WTC11 (cell line): ENCODE results near the gene CACNA1B. TPM values are rescaled to one million over a fixed set of nuclear protein-coding genes. Genes with fewer than 3 reads are reported as not detected.

ENCODE experiments used
- ATAC-seq: fragments of 200-7000 bp; cut with Tn5 transposase; 2 replicates; pipeline ENCODE4 v1.10.0; 2021; ENCODE audit warnings: mild to moderate bottlenecking, moderate library complexity
- CTCF ChIA-PET: fragments of 300-600 bp; sonication (Branson Sonifier 250); formaldehyde crosslinking; loops from one replicate; lab custom pipeline; 2021; ENCODE audit warnings: antibody characterized with exemption; lab: Charles Lee
- POLR2A ChIA-PET: fragments of 350-600 bp; sonication (Branson Sonifier 250); formaldehyde crosslinking; loops from one replicate; lab custom pipeline; 2021; ENCODE audit warnings: antibody characterized with exemption; lab: Charles Lee
- DNase-seq: peaks from one replicate; pipeline ENCODE4 v3.0.0; 2021; ENCODE audit warnings: low spot score
- H3K27ac Mint-ChIP-seq: 2 replicates; pipeline ENCODE4 v1.8.0; 2021; ENCODE audit warnings: mixed read lengths
- H3K27me3 Mint-ChIP-seq: 2 replicates; pipeline ENCODE4 v1.8.0; 2021; ENCODE audit warnings: low read depth, mild to moderate bottlenecking, moderate library complexity, mixed read lengths
- H3K36me3 Mint-ChIP-seq: 2 replicates; pipeline ENCODE4 v1.8.0; 2021; ENCODE audit warnings: mixed read lengths
- H3K4me1 Mint-ChIP-seq: 2 replicates; pipeline ENCODE4 v1.8.0; 2022; ENCODE audit warnings: mixed read lengths
- H3K4me3 Mint-ChIP-seq: 2 replicates; pipeline ENCODE4 v1.8.0; 2021; ENCODE audit warnings: mild to moderate bottlenecking, moderate library complexity, mixed read lengths
- H3K9me3 Mint-ChIP-seq: 2 replicates; pipeline ENCODE4 v1.8.0; 2021; ENCODE audit warnings: mixed read lengths
- AFF4 ChIP-seq: sonication (generic); formaldehyde crosslinking; IDR thresholded peaks from 2 replicates; pipeline ENCODE4 v1.8.1; 2023; ENCODE audit warnings: mild to moderate bottlenecking, missing genetic modification reagents, borderline replicate concordance
- ATF1 ChIP-seq: sonication (generic); formaldehyde crosslinking; IDR thresholded peaks from 2 replicates; pipeline ENCODE4 v1.8.1; 2023; ENCODE audit warnings: mild to moderate bottlenecking, moderate library complexity, missing genetic modification reagents
- ATF2 ChIP-seq: sonication (generic); formaldehyde crosslinking; IDR thresholded peaks from 2 replicates; pipeline ENCODE4 v1.8.1; 2022; ENCODE audit warnings: low read depth, missing genetic modification reagents, borderline replicate concordance
- CREM ChIP-seq: sonication (generic); formaldehyde crosslinking; IDR thresholded peaks from 2 replicates; pipeline ENCODE4 v1.8.1; 2022; ENCODE audit warnings: mild to moderate bottlenecking, missing genetic modification reagents, moderate library complexity
- ERG ChIP-seq: fragments of 250-450 bp; sonication (Bioruptor Pico); IDR thresholded peaks from 2 replicates; pipeline ENCODE4 v1.8.0; 2021; ENCODE audit warnings: mild to moderate bottlenecking
- ESRRA ChIP-seq: sonication (generic); formaldehyde crosslinking; IDR thresholded peaks from 2 replicates; pipeline ENCODE4 v1.8.1; 2022; ENCODE audit warnings: mild to moderate bottlenecking, missing genetic modification reagents, borderline replicate concordance
- ETV6 ChIP-seq: sonication (generic); formaldehyde crosslinking; IDR thresholded peaks from 2 replicates; pipeline ENCODE4 v1.8.1; 2022; ENCODE audit warnings: mild to moderate bottlenecking, missing genetic modification reagents
- FOXK1 ChIP-seq: sonication (generic); formaldehyde crosslinking; IDR thresholded peaks from 2 replicates; pipeline ENCODE4 v1.8.0; 2022; ENCODE audit warnings: mild to moderate bottlenecking, moderate library complexity, missing genetic modification reagents
- GABPB1 ChIP-seq: sonication (generic); formaldehyde crosslinking; IDR thresholded peaks from 2 replicates; pipeline ENCODE4 v1.8.1; 2023; ENCODE audit warnings: mild to moderate bottlenecking, missing genetic modification reagents
- GTF2I ChIP-seq: fragments of 250-450 bp; sonication (Bioruptor Pico); conservative IDR thresholded peaks from 2 replicates; pipeline ENCODE4 v1.4.0; 2021; ENCODE audit warnings: mild to moderate bottlenecking
- IRF2 ChIP-seq: sonication (generic); formaldehyde crosslinking; IDR thresholded peaks from 2 replicates; pipeline ENCODE4 v1.8.0; 2022; ENCODE audit warnings: low read depth, missing genetic modification reagents, borderline replicate concordance
- NFYB ChIP-seq: sonication (generic); formaldehyde crosslinking; conservative IDR thresholded peaks from 2 replicates; pipeline ENCODE4 v1.8.0; 2022; ENCODE audit warnings: low read depth, missing genetic modification reagents
- OVOL2 ChIP-seq: fragments of 250-450 bp; sonication (Bioruptor Pico); IDR thresholded peaks from 2 replicates; pipeline ENCODE4 v1.9.0; 2021; ENCODE audit warnings: mild to moderate bottlenecking, borderline replicate concordance
- PREB ChIP-seq: sonication (generic); formaldehyde crosslinking; IDR thresholded peaks from 2 replicates; pipeline ENCODE4 v1.8.1; 2022; ENCODE audit warnings: mild to moderate bottlenecking, missing genetic modification reagents, moderate library complexity, borderline replicate concordance
- TEAD1 ChIP-seq: sonication (generic); formaldehyde crosslinking; IDR thresholded peaks from 2 replicates; pipeline ENCODE4 v1.8.0; 2022; ENCODE audit warnings: mild to moderate bottlenecking, missing genetic modification reagents
- ZBTB21 ChIP-seq: sonication (generic); formaldehyde crosslinking; IDR thresholded peaks from 2 replicates; pipeline ENCODE4 v1.8.1; 2023; ENCODE audit warnings: mild to moderate bottlenecking, missing genetic modification reagents, borderline replicate concordance
- ZNF219 ChIP-seq: sonication (generic); formaldehyde crosslinking; IDR thresholded peaks from 2 replicates; pipeline ENCODE4 v1.8.0; 2023; ENCODE audit warnings: missing genetic modification reagents, mild to moderate bottlenecking, borderline replicate concordance
- ZNF232 ChIP-seq: sonication (generic); formaldehyde crosslinking; IDR thresholded peaks from 2 replicates; pipeline ENCODE4 v1.8.0; 2022; ENCODE audit warnings: mild to moderate bottlenecking, missing genetic modification reagents
- total RNA-seq: library from RNA; stranded (reverse); gene quantifications from 3 replicates; pipeline ENCODE4 v1.2.3, GENCODE V29; 2021
- TF ChIP-seq, protein P1 (sequence below): sonication (generic); formaldehyde crosslinking; conservative IDR thresholded peaks from 2 replicates; pipeline ENCODE4 v1.8.1; 2022; ENCODE audit warnings: mild to moderate bottlenecking, missing genetic modification reagents
- TF ChIP-seq, protein P2 (sequence below): sonication (generic); formaldehyde crosslinking; IDR thresholded peaks from 2 replicates; pipeline ENCODE4 v1.8.1; 2022; ENCODE audit warnings: missing genetic modification reagents, borderline replicate concordance
- TF ChIP-seq, protein P3 (sequence below): sonication (generic); formaldehyde crosslinking; IDR thresholded peaks from 2 replicates; pipeline ENCODE4 v1.8.0; 2022; ENCODE audit warnings: missing genetic modification reagents

Gene CACNA1B
- total RNA-seq, 1 experiment from 2014 or later: 8.4 TPM

DNA sequence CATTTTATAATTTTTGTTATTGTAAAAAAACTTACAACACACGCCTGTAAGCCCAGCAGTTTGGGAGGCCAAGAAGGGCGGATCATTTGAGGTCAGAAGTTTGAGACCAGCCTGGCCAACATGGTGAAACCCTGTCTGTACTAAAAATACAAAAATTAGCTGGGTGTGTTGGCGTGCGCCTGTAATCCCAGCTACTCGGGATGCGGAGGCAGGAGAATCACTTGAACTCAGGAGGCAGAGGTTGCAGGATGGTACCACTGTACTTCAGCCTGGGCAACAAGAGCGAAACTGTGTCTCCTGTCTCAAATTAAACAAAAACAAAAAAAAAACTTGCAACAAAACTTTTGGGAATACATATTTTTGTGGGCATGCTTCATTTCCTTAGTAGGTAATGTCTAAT, 164.6 kb downstream of the CACNA1B start (continued):
- TF ChIP-seq IRF2 (CRISPR knock-in tag): no peak
- TF ChIP-seq, protein P1, sequence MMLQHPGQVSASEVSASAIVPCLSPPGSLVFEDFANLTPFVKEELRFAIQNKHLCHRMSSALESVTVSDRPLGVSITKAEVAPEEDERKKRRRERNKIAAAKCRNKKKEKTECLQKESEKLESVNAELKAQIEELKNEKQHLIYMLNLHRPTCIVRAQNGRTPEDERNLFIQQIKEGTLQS (CRISPR knock-in tag): no peak
- no peak for TF ChIP-seq ATF2 (CRISPR knock-in tag)
- no peak for TF ChIP-seq NFYB (CRISPR knock-in tag)
- TF ChIP-seq ERG (CRISPR knock-in tag): no peak

- no peaks in the 10 kb centered on the region for H3K9me3 Mint-ChIP-seq
- no peaks in the 10 kb centered on the region for H3K4me1 Mint-ChIP-seq
- TF ChIP-seq ZNF219 (no peak), FOXK1 (CRISPR knock-in tag) (no peak), PREB (no peak), ETV6 (CRISPR knock-in tag) (no peak), ZNF232 (CRISPR knock-in tag) (no peak), ATF1 (CRISPR knock-in tag) (no peak), GTF2I (CRISPR knock-in tag) (no peak), CREM (CRISPR knock-in tag) (no peak), ESRRA (CRISPR knock-in tag) (no peak), GABPB1 (no peak), TEAD1 (CRISPR knock-in tag) (no peak), AFF4 (CRISPR knock-in tag) (no peak), ZBTB21 (no peak), OVOL2 (CRISPR knock-in tag) (no peak)
- TF ChIP-seq, protein P2, sequence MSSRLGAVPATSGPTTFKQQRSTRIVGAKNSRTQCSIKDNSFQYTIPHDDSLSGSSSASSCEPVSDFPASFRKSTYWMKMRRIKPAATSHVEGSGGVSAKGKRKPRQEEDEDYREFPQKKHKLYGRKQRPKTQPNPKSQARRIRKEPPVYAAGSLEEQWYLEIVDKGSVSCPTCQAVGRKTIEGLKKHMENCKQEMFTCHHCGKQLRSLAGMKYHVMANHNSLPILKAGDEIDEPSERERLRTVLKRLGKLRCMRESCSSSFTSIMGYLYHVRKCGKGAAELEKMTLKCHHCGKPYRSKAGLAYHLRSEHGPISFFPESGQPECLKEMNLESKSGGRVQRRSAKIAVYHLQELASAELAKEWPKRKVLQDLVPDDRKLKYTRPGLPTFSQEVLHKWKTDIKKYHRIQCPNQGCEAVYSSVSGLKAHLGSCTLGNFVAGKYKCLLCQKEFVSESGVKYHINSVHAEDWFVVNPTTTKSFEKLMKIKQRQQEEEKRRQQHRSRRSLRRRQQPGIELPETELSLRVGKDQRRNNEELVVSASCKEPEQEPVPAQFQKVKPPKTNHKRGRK: no peak
- TF ChIP-seq, protein P3, sequence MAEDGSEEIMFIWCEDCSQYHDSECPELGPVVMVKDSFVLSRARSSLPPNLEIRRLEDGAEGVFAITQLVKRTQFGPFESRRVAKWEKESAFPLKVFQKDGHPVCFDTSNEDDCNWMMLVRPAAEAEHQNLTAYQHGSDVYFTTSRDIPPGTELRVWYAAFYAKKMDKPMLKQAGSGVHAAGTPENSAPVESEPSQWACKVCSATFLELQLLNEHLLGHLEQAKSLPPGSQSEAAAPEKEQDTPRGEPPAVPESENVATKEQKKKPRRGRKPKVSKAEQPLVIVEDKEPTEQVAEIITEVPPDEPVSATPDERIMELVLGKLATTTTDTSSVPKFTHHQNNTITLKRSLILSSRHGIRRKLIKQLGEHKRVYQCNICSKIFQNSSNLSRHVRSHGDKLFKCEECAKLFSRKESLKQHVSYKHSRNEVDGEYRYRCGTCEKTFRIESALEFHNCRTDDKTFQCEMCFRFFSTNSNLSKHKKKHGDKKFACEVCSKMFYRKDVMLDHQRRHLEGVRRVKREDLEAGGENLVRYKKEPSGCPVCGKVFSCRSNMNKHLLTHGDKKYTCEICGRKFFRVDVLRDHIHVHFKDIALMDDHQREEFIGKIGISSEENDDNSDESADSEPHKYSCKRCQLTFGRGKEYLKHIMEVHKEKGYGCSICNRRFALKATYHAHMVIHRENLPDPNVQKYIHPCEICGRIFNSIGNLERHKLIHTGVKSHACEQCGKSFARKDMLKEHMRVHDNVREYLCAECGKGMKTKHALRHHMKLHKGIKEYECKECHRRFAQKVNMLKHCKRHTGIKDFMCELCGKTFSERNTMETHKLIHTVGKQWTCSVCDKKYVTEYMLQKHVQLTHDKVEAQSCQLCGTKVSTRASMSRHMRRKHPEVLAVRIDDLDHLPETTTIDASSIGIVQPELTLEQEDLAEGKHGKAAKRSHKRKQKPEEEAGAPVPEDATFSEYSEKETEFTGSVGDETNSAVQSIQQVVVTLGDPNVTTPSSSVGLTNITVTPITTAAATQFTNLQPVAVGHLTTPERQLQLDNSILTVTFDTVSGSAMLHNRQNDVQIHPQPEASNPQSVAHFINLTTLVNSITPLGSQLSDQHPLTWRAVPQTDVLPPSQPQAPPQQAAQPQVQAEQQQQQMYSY (CRISPR knock-in tag): no peak
- peaks cover 3% of the 10 kb centered on the region; the same call in 1 of the 2 replicates for H3K36me3 Mint-ChIP-seq
- no peaks in the 10 kb centered on the region for H3K27me3 Mint-ChIP-seq
- ATAC-seq: no peak
- no peak overlapping the region for H3K27ac Mint-ChIP-seq
- ChIA-PET CTCF (no interaction called here), POLR2A (no interaction called here)
- no peak for DNase-seq
- no peak overlapping the region for H3K4me3 Mint-ChIP-seq
Observed at GRCh38 chr9:138042640-138043039, 165.1 kb downstream of the CACNA1B start.
